ENCODE results near the gene CLBA1.

DNA sequence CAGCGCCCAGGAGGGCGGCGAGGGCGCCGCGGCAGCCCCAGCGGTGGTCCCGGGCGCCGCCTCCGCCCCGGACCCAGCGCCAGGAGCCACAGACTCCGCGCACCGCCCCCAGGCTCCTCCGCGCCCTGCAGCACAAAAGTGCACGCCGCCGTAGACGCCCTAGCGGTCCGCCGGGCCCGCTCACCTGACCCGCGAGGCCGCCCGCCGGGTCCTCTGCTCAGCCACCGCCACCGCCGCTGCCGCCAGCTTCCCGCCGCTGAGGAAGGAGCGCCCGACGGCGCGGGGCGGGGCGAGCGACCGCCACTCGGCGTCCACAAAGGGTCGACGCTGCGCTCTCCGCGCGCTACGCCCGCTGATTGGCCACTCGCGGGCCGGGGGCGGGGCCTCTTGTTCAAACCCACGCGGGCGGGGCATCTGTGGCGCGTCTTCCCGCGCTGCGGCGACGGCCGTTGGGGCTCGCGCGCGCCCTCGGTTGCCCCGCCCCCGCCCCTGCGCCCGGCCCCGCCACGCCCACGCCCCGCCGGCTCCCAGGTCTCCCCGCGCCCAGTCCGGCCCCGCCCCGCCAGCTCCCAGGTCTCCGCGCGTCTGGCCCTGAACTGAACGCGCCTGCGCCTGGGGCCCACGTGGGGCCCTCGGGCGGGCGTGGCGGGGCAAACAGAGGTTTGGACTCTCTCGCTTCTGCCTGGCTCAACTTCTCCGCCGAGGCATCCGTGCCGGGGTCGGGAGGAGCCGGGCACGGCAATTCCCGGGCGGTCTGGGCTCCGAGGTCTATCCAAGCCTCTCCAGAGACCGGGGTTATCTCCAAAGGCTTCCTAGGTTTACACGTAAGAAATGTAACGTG, 35.4 kb downstream of the CLBA1 start, which contains the start of gene CDCA4:
- TF ChIP-seq, protein P1, sequence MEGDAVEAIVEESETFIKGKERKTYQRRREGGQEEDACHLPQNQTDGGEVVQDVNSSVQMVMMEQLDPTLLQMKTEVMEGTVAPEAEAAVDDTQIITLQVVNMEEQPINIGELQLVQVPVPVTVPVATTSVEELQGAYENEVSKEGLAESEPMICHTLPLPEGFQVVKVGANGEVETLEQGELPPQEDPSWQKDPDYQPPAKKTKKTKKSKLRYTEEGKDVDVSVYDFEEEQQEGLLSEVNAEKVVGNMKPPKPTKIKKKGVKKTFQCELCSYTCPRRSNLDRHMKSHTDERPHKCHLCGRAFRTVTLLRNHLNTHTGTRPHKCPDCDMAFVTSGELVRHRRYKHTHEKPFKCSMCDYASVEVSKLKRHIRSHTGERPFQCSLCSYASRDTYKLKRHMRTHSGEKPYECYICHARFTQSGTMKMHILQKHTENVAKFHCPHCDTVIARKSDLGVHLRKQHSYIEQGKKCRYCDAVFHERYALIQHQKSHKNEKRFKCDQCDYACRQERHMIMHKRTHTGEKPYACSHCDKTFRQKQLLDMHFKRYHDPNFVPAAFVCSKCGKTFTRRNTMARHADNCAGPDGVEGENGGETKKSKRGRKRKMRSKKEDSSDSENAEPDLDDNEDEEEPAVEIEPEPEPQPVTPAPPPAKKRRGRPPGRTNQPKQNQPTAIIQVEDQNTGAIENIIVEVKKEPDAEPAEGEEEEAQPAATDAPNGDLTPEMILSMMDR (IDR thresholded peaks at IDR 0.05): no peak
- TF ChIP-seq EZH2 (IDR thresholded peaks at IDR 0.05): no peak
